ENCODE data around the gene MMD.

The MMD gene

DNA sequence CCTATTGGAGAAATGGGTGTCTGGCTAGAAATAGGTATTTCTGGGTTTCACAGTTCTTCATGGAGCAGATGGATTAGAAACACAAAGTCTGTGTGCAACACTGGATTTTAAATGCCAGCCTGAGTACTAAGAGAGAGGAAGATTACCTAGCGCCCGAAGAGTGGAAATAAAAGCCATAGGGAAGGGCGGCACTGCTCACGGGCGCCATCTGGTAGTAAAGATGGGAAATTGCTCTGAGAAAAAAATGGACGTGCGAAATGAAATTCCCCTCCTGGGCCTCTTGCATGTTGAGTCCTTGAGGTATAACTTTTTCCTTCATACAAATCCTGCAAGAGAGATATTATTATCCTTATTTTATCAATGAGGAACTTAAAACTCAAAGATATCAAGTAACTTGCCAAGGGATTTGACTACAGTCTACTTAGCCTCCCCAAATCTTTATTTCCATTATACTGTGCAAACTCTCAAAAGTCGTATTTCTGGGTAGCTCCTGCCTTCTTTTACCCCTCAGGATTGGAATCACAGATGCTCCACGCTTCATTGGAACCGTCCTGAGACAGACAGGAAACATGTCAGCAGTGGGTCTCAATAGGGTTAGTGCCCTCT is 72.8 kb downstream of the MMD start:
- Histone ChIP-seq H3K4me3 (ENCODE audit: low read depth, low read length) (no peak overlapping the region), H3K9me3 (ENCODE audit: control insufficient read depth, insufficient read depth, low read length) (peaks cover 6% of the 10 kb centered on the region), H3K27me3 (ENCODE audit: control insufficient read depth, insufficient read depth, low read length) (no peaks in the 10 kb centered on the region), H3K36me3 (ENCODE audit: control insufficient read depth, insufficient read depth, low read length) (no peaks in the 10 kb centered on the region), H3K9ac (ENCODE audit: low read depth, low read length) (no peak overlapping the region), H3K4me1 (ENCODE audit: control insufficient read depth, insufficient read depth, low read length) (peaks cover 19% of the 10 kb centered on the region)

DNA sequence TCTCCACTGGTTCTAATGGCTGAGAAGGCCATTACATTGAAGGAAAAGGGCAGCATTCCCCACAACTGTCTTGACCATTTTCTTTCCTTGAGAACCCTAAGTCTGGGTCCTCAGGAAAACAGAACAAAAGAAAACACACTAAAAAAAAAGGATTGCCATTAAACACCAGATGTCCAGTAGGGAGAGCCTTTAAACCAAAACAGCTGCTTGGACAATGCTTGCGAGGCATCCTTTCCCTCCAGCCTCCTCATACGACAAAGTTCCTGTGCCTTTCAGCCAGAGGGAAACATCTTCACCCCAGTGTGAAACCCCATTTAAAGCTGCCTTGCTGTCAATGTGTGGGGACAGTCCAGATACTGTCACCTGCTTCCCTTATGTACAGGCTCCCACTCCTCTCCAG is 74.3 kb downstream of the MMD start:
- no peaks in the 10 kb centered on the region for H3K27me3 ChIP-seq (ENCODE audit: control insufficient read depth, insufficient read depth, low read length)

DNA sequence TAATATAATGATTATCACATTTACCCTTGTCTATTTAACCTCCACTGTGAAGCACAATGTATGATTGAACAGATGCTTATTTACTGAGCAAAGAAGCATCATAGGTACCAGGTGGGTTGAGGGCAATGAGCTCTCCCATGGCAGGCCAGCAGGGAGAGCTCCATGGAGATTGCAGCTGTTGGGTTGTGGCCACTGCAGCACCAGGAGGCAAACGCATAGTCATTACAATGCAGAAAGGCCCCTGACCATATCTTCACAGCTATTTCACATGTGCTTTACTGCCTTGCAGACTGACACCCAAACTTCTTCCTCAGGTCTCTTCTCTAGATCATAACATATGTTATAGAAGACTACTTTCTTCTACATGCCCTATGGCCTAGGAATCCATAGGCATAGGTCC is 75.0 kb downstream of the MMD start:
- Histone ChIP-seq H3K9ac (ENCODE audit: low read depth, low read length) (no peak overlapping the region), H3K9me3 (ENCODE audit: control insufficient read depth, insufficient read depth, low read length) (peaks cover 6% of the 10 kb centered on the region), H3K4me1 (ENCODE audit: control insufficient read depth, insufficient read depth, low read length) (peaks cover 19% of the 10 kb centered on the region), H3K4me3 (ENCODE audit: low read depth, low read length) (no peak overlapping the region), H3K27me3 (ENCODE audit: control insufficient read depth, insufficient read depth, low read length) (no peaks in the 10 kb centered on the region), H3K36me3 (ENCODE audit: control insufficient read depth, insufficient read depth, low read length) (no peaks in the 10 kb centered on the region)

More for the DNA sequence above, 74.3 kb downstream of the MMD start:
- peaks cover 19% of the 10 kb centered on the region for H3K4me1 ChIP-seq (ENCODE audit: control insufficient read depth, insufficient read depth, low read length)
- H3K9me3 ChIP-seq (ENCODE audit: control insufficient read depth, insufficient read depth, low read length), result peaks cover 6% of the 10 kb centered on the region
- H3K36me3 ChIP-seq (ENCODE audit: control insufficient read depth, insufficient read depth, low read length), result no peaks in the 10 kb centered on the region
- H3K9ac ChIP-seq (ENCODE audit: low read depth, low read length), result no peak overlapping the region
- no peak overlapping the region for H3K4me3 ChIP-seq (ENCODE audit: low read depth, low read length)

DNA sequence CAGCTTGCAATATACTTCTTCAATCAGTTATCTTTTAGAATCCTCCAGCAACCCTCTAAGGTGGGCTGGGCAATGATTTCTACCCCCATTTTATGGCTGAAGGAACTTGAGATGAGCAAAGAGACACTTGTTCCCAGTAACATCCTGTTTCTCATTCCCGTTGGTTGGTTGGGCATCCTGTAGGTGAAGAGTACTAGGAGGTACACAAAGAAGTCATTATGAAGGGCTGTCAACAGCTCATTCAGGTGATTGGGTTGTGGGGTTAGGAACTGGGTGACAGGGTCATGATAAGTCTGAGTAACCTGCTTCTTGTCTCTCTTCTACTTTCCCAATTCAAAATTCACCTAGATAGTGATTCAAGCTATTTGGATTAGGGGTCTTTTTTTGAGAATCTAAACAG is 76.5 kb downstream of the MMD start:
- Histone ChIP-seq H3K4me1 (ENCODE audit: control insufficient read depth, insufficient read depth, low read length) (peaks cover 8% of the 10 kb centered on the region), H3K36me3 (ENCODE audit: control insufficient read depth, insufficient read depth, low read length) (no peaks in the 10 kb centered on the region), H3K4me3 (ENCODE audit: low read depth, low read length) (no peak overlapping the region), H3K9ac (ENCODE audit: low read depth, low read length) (no peak overlapping the region), H3K9me3 (ENCODE audit: control insufficient read depth, insufficient read depth, low read length) (peaks cover 6% of the 10 kb centered on the region), H3K27me3 (ENCODE audit: control insufficient read depth, insufficient read depth, low read length) (no peaks in the 10 kb centered on the region)

DNA sequence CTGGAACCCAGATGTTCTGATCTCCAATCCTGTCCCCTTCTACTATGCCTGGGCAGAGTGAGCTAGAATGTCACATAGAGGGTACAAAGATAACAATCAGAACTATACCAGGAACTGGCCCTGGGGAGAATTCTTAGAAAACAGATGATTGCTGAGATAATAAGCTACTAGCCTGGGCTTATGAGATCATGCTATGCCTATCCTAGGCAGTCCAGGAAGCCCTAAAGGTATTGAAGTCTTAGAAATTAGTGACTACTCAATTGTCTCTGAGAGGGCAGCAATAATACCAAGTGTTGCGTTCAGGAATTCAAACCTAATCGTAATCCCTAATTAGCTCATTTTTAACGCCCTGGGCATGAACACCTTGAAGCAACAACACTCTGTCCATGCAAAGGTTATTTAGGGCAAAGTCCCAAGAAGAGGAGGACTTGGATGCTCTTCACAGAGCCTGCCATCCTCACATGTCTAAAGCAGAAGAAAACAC is 77.1 kb downstream of the MMD start:
- peaks cover 7% of the 10 kb centered on the region for H3K4me1 ChIP-seq (ENCODE audit: control insufficient read depth, insufficient read depth, low read length)
- H3K36me3 ChIP-seq (ENCODE audit: control insufficient read depth, insufficient read depth, low read length), result no peaks in the 10 kb centered on the region
- peaks cover 6% of the 10 kb centered on the region for H3K9me3 ChIP-seq (ENCODE audit: control insufficient read depth, insufficient read depth, low read length)
- no peak overlapping the region for H3K4me3 ChIP-seq (ENCODE audit: low read depth, low read length)
- no peaks in the 10 kb centered on the region for H3K27me3 ChIP-seq (ENCODE audit: control insufficient read depth, insufficient read depth, low read length)
- no peak overlapping the region for H3K9ac ChIP-seq (ENCODE audit: low read depth, low read length)

DNA sequence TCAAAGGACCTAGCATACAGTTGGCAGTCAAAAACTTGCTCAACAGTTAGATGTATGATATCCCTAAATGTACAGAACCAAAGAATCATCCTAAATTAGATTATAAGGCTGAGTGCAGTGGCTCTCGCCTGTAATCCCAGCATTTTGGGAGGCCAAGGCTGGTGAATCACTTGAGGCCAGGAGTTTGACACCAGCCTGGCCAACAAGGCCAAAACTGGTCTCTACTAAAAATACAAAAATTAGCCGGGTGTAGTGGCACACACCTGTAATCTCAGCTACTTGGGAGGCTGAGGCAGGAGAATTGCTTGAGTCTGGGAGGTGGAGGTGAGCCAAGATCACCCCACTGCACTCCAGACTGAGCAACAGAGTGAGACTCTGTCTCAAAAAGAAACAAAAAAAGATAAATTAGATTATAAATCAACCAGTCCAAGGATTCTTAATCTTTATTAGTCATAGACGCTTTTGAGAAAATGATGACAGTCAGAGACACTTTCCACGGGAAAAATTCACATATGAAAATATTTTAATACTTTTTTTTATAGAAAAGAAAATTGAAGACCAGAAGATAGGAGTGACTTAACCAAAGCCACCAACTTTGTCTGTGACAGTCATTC is 77.6 kb downstream of the MMD start:
- no peak overlapping the region for H3K9ac ChIP-seq (ENCODE audit: low read depth, low read length)
- H3K27me3 ChIP-seq (ENCODE audit: control insufficient read depth, insufficient read depth, low read length), result no peaks in the 10 kb centered on the region
- peaks cover 2% of the 10 kb centered on the region for H3K4me1 ChIP-seq (ENCODE audit: control insufficient read depth, insufficient read depth, low read length)
- H3K36me3 ChIP-seq (ENCODE audit: control insufficient read depth, insufficient read depth, low read length), result no peaks in the 10 kb centered on the region
- H3K9me3 ChIP-seq (ENCODE audit: control insufficient read depth, insufficient read depth, low read length), result peaks cover 6% of the 10 kb centered on the region
- no peak overlapping the region for H3K4me3 ChIP-seq (ENCODE audit: low read depth, low read length)

DNA sequence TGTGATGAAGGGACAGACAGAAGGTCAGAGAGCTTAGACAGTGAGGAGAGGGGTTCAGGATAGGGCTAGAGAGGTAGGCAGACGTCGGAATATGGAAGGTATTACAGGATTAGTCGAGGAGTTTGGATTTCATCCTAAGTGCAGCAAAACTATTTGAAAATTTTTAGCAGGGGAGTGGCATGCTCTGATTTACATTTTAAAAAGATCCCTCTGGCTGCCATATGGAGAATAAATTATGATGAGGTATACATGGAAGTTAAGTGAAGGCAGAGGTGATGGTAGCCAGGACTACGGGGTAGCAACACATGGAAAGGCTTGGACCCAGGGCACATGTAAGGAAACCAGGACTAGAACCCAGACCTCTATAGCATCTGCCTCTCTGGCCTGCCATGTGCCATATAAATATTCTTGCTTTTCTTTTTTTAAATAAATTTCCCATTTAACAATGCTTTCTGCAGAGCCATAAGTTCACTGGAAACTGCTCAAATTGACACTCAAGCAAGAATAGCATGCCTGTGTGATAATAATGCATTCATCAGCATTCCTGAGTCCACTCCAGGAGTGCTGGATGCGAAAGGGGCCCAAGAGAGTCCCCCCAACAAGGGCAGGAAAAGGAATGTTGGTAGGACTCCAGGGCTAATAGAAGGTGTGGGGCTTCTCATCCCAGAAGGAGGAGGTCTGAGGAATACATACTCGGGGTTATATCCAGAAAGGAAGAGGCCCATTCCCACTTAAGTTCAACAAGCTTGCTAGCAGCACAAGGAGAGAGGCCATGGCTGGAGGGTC is 78.6 kb downstream of the MMD start:
- H3K9ac ChIP-seq (ENCODE audit: low read depth, low read length), result no peak overlapping the region
- peaks cover 6% of the 10 kb centered on the region for H3K9me3 ChIP-seq (ENCODE audit: control insufficient read depth, insufficient read depth, low read length)
- no peak overlapping the region for H3K4me3 ChIP-seq (ENCODE audit: low read depth, low read length)
- no peaks in the 10 kb centered on the region for H3K36me3 ChIP-seq (ENCODE audit: control insufficient read depth, insufficient read depth, low read length)
- no peaks in the 10 kb centered on the region for H3K4me1 ChIP-seq (ENCODE audit: control insufficient read depth, insufficient read depth, low read length)
- H3K27me3 ChIP-seq (ENCODE audit: control insufficient read depth, insufficient read depth, low read length), result no peaks in the 10 kb centered on the region
